C1 segment of cervical spinal cord (tissue), 14 donors: ENCODE data around the gene CACTIN.
"Not testable (repeated sequence)": the region's sequence is repeated elsewhere in the genome, so short reads cannot be mapped to it uniquely, and the experiment has no call there.

Experiments
- DNase-seq, 14 donors: peaks; one replicate each; lab custom pipeline; 2025; lab: John Stamatoyannopoulos, UW

Gene CACTIN

DNA sequence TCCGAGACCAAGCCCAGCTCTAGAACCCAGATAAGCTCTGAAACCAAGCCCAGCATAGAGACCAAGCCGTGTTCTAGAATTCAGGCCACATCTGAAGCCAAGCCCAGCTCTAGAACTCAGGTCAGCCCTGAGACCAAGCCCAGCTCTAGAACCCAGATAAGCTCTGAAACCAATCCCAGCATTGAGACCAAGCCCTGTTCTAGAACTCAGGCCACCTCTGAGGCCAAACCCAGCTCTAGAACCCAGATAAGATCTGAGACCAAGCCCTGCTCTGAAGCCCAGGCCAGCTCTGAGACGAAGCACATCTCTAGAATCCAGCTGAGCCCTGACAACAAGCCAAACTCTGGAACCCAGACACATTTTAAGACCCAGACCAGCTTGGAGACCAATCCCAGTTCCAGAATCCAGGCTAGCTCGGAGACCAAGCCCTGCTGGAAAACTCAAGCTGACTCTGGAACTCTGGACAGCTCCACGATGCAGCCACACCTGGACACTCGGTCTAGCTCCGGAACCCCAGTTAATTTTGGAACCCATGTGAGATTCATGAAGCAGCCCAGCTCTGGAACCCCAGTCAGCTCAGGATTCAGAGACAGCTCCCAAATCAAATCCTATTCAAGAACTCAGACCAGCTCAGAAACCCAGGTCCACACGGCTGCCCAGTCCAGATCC is 35.5 kb downstream of the CACTIN start:
- no peak for DNase-seq

DNA sequence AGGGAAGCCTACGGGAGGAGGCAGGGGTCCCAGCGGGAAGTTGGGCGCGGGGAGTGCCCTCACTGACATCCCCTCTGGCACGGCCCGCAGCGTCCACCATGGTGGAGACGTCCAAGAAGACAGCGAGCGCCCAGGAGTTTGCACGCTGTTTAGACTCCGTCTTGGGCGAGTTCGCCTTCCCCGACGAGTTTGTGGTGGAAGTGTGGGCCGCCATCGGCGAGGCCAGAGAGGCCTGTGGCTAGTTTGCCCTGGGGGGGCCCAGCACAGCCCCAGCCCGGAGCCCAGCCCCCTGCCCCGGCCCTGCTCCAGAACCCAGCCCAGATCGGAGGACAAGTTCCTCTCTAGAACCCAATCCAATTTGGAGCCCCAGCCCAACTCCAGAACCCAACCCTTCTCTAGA is 36.6 kb downstream of the CACTIN start:
- DNase-seq, result no peak

DNA sequence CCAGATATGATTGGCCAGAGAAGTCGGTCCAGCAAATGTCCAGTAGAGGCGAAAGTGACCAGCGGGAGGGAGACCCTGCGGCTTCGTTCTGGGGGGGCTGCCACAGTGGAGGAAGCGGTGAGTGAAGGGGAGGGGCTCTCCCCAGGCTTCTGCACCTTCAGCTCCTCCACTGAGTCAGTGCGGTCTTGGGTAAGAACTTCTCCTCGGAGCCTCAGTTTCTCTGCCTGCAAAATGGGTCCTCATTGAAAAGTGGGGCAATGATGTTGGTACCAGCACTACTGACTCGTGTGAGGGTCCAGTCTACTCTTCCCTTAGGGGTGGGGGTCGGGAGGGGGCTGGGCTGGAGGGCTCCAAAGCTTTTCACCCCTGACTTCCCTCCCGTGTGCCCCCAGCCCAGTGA is 37.2 kb downstream of the CACTIN start:
- no peak for DNase-seq

GRCh38 chr19:3586707-3587346 is 39.8 kb downstream of the CACTIN start:
- DNase-seq, result no peak

- DNase-seq, result no peak
Measured at GRCh38 chr19:3586127-3586626, 40.4 kb downstream of the CACTIN start.

- DNase-seq, result no peak
Measured at GRCh38 chr19:3585301-3586126, 41.1 kb downstream of the CACTIN start, which contains the start of gene GIPC3. Gene GIPC3, plus strand, starts transcription at chr19:3585478. Its CDS starts 120 bp downstream, at chr19:3585598.

- not testable (repeated sequence) for DNase-seq
Measured at GRCh38 chr19:3584036-3584802, 42.4 kb downstream of the CACTIN start.

- not testable (repeated sequence) for DNase-seq
Measured at GRCh38 chr19:3581792-3582191, 44.8 kb downstream of the CACTIN start.

GRCh38 chr19:3580156-3580934 is 46.2 kb downstream of the CACTIN start:
- peak in 3 of 14 donors; percentile 6 to 43 (median 35) for DNase-seq

DNA sequence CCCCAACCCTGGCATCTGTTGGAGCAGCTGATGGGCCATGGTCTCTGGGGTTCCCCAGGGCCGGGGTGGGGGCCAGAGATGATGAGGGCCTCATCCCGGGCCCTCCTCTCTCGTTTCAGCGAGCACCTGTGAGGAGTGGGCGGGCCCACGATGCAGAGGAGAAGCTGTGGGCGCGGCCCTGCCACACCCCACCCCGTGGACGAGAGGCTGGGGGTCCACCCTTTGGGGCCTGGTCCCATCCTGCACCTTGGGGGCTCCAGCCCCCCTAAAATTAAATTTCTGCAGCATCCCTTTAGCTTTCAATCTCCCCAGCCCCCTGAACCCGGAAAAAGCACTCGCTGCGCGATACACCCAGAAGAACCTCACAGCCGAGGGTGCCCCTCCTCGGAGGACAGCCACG is 48.2 kb downstream of the CACTIN start:
- no peak for DNase-seq

DNA sequence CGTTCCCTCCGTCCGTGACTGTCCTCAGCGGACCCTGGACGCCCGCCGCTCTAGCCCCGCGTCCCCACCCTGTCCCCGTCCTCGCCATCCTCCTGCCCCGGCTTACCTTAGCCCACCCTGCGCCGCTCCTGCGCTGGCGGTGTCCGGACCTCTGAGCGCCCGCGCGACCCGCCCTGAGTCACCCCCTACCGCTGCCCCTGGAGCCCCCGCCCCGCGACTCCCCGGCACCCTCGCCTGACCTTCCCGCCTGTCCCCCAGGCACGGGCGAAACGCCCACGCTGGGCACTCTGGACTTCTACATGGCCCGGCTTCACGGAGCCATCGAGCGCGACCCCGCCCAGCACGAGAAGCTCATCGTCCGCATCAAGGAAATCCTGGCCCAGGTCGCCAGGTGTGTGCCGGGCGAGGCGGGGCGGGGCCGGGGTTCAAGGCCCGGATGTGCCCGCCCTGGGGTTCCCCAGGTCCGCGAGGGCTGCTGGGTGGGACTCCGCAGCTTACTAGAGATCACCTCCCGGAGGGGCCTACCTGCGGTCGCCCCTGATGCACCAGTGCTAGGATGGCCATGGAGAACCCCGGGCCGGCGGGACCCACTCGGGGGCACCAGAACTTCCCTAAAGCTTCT is 48.8 kb downstream of the CACTIN start:
- no peak for DNase-seq

DNA sequence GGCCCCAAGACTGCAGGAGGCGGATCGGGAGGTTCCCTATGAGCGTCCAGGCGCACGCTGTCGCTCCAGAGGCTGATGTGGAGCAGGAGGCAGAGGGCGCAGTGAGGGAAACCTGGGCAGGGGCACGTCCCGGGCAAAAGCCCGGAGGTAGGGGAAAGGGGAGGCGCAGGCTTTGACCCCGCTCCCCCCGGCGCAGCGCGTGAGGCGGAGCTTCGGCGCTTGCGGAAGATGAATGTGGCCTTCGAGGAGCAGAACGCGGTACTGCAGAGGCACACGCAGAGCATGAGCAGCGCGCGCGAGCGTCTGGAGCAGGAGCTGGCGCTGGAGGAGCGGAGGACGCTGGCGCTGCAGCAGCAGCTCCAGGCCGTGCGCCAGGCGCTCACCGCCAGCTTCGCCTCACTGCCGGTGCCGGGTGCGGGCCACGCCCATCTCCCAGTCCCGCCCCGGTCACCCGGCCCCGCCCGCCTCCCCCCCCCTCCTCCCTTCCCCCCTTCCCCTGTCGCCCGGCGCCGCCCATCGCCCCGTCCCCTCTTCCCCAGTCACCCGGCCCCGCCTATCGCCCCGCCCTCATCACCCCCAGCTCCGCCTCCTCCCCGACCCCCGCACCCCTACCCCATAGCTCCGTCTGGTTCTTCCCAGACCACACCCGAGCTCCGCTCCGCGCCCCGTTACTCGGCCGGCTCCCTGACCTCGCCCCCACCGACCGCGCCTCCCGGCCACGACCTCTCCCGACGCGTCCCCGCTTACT is 49.7 kb downstream of the CACTIN start:
- DNase-seq, result peak in 4 of 14 donors; percentile 5 to 32 (median 22)

DNA sequence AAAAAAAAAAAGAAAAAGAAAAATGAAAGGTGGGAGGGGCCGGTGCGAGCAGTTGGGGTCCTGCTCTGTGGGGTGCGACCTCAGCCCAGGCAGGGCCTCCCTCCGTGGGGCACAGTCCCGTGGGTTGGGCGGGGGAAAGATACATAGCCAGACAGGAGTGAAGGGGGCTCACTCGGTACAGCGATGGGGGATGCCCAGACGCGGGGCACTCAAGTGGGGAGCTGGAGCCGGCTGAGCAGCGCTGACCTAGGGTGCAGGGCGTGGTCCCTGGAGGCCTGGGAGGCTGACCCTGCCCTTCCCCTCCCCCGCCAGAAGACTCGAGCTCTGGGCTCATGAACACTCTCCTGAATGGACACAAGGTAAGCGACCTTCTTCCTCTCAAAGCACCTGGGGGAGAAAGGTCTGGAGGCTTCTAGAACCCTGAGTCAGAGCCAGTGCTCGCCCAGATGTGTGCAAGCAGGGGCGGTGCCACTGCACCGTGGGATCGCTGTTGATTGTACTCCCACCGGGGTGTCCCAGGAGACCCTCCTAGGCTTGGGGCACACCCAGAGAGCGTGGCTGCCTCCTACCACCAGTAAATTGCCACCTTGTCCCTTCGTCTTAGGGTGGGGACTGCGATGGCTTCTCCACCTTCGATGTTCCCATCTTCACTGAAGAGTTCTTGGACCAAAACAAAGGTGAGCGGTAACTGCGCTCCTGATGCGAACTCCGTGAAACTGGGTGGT is 50.5 kb downstream of the CACTIN start:
- no peak for DNase-seq

DNA sequence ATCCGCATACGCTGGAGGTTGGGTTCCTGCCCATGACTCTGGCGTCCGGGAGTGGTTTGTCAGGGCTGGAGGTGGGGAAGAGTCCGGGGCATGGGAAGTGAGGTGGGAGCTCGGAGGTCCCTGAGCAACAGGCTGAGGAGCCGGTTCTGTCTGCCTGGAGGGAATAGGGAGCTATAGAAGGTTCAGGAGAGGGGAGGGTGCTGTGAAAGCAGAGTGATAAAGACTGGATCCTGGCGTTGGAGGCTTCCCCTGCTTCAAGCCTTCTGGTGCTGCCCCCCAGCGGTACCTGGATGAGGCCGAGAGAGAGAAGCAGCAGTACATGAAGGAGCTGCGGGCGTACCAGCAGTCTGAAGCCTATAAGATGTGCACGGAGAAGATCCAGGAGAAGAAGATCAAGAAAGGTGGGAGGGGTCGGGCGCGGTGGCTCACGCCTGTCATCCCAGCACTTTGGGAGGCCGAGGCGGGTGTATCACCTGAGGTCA is 51.3 kb downstream of the CACTIN start:
- no peak for DNase-seq

DNA sequence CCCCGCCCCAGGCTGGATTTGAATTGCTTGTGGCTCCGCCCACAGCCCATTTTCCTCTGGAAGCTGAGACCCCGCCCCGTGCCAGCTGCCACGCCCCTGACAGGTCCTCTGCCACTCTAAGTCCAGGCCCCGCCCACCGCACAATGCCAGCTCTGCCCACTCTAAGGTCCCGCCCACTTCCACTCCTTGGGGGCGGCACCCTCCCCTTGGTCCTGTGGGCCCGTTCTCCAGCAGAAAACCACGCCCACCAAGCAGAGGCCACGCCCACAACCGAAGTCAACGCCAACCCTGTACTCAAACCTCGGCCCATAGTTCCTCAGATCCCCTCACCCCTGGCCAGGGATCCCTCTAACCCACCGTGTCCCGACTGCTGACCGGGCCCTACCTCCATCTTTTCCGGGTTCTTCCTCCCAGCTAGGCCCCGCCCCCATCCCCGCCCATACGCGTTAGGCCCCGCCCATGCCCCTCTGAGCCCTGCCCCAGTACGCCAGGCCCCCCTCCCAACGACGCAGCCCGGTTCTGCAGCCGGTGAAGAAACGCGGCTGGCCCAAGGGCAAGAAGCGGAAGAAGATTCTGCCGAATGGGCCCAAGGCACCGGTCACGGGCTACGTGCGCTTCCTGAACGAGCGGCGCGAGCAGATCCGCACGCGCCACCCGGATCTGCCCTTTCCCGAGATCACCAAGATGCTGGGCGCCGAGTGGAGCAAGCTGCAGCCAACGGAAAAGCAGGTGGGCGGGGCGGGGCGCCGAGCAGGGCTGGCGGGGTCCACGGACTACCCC is 52.5 kb downstream of the CACTIN start:
- peak in 10 of 14 donors; percentile 27 to 83 (median 72) for DNase-seq

DNA sequence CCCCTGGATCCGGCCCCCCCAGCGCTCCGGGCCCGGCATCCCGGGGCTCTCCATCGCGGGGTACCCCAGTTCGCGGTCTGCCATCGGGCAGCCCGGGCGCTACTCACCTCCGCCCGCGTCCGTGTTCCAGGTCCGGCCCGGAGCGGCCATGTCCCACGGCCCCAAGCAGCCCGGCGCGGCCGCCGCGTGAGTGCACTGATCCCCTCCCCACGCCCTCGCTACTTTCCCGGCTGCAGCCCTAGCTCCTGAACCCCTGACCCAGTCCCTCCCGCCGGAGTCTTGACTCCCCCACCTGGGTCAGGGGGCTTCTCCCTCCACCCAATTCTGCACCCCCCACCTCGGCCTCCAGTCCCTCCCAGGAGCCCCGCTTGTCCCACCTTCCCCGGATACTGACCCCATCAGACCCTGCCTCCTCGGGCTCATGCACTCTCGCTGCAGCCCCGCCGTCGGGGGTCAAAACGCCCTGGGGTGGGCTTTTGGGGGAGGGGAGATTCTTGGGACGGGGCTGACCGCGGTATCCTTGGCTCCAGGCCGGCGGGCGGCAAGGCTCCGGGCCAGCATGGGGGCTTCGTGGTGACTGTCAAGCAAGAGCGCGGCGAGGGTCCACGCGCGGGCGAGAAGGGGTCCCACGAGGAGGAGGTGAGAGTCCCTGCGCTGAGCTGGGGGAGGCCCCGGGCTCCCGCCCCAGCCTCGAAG is 53.3 kb downstream of the CACTIN start:
- peak in 1 of 14 donors; percentile 51 for DNase-seq

GRCh38 chr19:3572855-3573161 is 53.8 kb downstream of the CACTIN start, which contains the start of gene HMG20B:
Gene HMG20B, plus strand, starts transcription at chr19:3572944. Its CDS starts 366 bp downstream, at chr19:3573310.
- DNase-seq, result no peak
